NCI-H128 (cell line): ENCODE data around the gene EBI3.
"Not testable (repeated sequence)": the region's sequence is repeated elsewhere in the genome, so short reads cannot be mapped to it uniquely, and the experiment has no call there.

Source experiments
- DNase-seq: peaks from one replicate; lab custom pipeline; 2025; ENCODE audit not compliant: unreplicated experiment; lab: John Stamatoyannopoulos, UW

The EBI3 gene

DNA sequence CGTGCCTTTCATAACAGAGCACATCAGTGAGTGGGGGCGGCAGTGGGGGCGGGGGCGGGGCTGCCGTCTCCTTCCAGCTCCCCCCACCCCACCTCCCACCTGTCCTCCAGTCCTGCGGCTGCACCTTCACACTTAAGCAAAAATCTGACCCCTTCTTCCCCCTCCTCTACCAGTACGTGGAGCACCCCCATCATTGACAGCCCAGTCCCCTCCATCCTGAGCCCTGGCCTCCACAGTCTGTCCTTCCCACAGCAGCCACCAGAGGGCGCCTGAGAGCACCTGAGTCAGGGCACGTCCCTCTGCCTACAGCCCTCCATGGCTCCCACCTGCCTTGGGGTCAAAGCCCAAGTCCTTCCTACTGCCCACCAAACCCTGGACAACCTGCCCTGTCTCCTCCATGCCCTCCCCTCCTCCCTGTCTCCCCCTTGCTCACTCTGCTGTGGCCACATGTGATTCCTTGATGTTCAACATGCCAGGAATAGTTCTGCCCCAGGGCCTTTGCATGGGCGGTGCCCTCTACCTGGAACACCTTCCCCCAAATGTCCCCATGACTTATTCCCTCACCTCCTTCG is 4.0 kb downstream of the EBI3 start:
- DNase-seq = peak; percentile 31

DNA sequence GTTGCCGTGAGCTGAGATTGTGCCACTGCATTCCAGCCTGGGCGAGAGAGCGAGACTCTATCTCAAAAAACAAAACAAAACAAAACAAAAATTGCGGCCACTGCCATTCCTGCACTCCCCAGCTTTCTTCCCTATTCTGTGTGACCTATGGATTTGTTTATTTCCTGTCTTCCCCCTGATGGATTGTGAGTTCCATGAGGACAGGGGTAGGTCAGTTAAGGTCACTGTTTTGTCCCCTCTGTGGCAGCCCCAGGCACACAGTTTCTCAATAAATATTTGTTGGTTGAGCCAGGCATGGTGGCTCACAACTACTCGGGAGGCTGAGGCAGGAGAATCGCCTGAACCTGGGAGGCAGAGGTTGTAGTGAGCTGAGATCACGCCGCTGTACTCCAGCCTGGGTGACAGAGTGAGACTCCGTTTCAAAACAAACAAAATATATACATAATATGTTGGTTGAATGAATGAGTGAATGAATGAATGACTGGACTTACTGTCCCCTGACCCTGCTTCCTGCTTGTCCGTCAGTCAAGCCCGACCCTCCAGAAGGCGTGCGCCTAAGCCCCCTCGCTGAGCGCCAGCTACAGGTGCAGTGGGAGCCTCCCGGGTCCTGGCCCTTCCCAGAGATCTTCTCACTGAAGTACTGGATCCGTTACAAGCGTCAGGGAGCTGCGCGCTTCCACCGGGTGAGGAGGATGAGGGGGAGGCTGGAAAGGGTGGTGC is 5.0 kb downstream of the EBI3 start:
- no peak for DNase-seq

DNA sequence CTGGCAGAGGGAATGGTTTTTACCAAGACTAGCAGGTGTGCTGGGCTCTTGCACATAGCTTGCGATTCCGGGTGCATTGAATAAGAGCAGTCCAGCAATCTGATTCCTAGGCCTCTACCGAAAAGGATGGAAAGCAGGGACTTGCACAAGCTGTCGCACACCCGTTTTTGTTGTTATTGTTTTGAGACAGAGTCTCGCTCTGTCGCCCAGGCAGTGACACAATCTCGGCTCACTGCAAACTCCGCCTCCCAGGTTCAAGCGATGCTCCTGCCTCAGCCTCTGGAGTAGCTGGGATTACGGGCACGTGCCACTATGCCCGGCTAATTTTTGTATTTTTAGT is 5.5 kb downstream of the EBI3 start:
- no peak for DNase-seq

DNA sequence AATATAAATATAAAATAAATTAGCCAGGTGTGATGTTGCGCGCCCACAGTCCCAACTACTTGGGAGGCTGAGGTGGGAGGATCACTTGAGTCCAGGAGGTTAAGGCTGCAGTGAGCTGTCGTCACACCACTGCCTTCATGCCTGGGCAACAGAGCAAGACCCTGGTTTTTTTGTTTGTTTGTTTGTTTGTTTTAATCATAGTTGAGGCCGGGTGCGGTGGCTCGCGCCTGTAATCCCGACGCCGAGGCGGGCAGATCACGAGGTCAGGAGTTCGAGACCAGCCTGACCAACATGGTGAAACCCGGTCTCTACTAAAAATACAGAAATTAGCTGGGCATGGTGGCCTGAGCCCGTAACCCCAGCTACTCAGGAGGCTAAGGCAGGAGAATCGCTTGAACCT is 8.2 kb downstream of the EBI3 start:
- DNase-seq = not testable (repeated sequence)

DNA sequence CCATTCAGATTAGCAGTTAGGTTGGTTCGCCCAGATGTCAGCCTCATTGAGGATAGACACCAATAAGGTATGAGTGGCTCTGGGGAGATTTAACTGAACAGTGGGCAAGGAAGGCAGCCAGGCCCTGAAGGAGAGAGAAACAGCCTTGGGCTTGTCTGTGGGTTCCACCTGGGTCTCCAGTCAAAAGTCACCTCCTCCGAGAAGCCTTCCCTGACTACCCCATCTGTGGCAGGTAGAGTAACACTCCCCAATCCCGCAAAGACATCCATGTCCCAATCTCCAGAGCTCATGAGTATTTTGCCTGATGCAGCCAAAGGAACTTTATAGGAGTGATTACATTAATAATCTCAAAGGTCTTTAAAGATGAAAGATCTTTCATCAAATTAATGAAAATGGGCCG is 9.5 kb downstream of the EBI3 start:
- no peak for DNase-seq

DNA sequence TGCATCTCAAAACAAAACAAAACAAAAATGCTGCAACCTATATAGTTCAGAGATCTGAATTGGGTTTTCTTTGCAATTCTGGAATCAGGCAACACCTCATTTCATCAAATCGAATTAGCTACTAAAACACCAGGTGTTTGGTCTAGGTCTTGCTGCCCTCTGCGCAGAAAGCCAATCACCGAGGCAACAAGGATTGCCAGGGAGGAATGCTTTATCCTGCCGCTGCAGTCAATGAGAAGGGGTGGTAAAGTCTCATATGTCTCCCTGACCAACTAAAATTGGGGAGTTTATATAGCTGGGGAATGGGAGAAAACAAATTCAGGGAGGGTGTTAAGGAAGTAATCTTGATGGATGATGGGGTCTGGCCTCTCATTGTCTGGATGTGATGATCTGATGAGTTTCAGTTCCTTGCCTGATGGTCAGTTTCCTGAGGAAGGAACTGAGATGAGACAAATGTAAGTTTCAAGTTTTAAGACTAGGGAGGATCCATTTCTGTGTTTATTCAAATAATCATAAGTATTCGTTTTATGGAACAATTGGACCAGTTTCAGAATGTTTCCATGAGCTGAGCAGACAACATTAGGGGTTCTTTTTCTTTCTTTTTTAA is 12.6 kb downstream of the EBI3 start:
- no peak for DNase-seq

DNA sequence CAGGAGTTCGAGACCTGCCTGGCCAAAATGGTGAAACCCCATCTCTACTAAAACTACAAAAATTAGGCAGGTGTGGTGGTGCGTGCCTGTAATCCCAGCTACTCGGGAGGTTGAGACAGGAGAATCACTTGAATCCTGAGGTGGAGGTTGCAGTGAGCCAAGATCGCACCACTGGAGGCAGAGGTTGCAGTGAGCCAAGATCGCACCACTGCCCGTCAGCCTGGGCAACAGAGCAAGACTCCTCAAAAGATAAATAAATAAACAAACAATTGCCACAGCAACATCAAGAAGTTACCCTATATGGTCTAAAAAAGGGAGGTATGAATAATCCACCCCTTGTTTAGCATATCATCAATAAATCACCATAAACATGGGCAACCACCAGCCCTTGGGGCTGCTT is 16.6 kb downstream of the EBI3 start:
- DNase-seq = not testable (repeated sequence)

DNA sequence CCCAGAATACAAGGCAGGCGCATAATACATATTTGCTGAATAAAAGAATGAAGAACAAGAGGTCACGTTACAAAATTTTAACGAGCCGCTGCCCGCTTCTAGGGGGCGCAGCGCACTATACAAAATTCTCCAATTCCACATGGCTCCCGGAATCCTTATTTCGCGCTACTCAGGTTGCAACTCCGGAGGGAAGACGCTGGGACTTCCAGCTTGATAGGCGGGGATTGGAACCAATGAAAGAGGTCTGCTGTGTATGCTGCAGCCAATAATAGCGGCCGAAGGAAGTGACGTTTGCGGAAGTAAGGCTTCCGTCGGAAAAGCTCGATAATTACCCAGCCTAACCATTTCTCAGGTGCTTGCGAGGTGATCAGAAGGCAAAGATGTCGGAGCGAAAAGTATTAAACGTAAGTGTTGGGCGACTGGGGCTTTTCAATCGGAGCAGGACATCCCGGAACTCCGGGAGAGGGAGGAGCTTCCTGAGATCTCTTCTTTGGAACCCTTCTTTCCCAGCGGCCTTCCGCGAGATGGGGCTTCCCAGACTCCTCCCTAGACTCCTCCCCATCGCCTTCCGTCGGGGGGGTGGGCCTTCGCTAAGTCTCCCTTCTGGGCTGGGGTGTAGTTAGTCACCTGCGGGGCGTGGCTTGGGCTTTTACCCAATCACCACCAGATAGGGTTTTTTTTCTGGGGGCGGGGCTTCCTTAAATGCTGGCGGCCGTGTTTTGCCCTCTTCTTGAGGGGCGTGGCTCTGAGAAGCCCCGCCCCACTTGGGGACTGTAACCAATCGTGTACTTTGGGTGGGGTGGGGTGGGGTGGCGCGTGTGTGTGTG is 17.7 kb downstream of the EBI3 start, which contains the start of gene YJU2:
Gene YJU2, plus strand, starts transcription at position 314 of the 827 bp plus-strand sequence. Its CDS starts 67 bp downstream, at position 381.
- DNase-seq = peak; percentile 97

DNA sequence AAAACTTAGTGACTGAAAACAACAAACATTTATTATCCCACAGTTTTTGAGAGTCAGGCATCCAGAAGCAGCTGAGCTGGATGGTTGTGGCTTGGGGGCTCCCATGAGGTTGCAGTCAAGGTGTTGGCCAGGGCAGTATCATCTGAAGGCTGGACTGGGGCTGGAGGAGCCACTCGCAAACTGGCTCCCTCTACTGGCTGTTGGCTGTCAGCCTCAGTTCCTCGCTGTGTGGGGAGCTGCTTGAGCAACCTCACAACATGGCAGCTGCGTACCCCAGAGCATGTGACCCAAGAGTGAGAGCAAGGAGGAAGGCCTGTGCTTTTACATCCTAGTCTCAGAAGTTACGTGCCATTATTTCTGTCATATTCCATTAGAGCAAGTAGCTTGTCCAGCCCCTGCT is 27.2 kb downstream of the EBI3 start:
- DNase-seq = no peak

DNA sequence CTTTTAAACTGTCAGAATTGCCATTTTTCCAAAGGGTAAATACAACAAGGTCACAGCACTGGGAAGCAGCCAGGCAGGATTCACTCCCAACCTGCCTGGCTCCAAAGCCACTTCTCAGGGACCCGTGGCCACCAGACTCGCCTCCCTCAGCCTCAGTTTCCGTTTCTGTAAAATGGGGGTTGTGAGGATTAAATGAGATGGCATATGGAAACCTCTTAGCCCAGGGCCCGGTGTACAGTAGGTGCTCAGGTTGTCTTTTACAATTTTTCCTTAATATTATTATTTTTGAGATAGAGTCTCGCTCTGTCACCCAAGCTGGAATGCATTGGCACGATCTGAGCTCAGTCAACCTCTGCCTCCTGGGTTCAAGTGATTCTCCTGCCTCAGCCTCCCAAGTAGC is 27.7 kb downstream of the EBI3 start:
- no peak for DNase-seq

DNA sequence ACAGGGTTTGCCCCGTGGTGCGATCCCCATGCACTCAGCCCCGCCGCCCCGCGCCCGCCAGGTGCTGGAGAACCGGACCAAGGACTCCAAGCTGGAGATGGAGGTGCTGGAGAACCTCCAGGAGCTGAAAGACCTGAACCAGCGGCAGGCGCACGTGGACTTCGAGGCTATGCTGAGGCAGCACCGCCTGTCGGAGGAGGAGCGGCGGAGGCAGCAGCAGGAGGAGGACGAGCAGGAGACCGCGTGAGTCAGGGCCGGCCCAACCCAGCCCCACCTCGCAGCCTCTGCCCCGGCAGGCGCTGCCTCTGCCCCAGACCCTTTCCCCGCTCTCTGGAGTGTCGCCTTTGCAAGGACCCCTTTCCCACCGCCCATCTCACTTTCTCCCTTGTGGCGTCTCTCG is 28.9 kb downstream of the EBI3 start:
- no peak for DNase-seq

DNA sequence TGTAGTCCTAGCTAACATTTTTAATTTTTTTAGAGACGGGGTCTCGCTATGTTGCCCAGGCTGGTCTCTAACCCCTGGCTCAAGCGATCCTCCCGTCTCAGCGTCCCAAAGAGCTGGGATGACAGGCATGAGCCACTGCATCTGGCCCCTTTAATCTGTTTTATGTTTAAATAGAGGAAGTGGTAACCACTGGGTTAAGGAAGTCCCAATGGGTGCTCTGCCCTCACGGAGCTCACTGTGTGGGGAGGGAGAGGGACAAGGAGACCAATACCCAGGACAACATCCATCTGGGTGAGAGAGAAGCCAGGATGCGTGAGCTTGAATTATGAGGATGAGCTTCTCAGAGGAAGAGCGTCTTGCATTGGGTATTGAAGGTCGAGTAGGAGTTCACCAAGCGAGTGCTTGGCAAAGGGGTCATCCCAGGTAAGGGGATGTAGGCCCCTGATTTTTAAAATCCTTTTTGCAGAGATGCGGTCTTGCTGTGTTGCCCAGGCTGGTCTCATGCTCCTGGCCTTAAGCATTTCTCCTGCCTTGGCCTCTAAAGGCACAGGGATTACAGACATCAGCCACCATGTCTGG is 31.4 kb downstream of the EBI3 start:
- DNase-seq = no peak

DNA sequence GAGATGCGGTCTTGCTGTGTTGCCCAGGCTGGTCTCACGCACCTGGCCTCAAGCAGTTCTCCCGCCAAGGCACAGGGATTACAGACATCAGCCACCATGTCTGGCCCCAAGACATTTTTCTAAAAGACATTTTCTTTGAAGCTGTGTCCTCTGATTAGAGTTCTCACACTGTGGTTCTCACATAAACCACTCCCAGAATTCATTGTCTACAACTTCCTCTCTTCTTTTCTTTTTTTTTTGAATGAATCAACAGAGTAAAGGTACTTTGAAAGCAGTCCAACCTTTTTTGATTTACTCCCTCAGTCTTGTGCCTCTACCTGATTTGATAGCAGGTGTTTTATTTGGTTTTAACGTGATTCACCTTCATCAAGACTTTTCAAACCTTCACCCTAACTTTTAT is 35.5 kb downstream of the EBI3 start:
- DNase-seq = no peak

DNA sequence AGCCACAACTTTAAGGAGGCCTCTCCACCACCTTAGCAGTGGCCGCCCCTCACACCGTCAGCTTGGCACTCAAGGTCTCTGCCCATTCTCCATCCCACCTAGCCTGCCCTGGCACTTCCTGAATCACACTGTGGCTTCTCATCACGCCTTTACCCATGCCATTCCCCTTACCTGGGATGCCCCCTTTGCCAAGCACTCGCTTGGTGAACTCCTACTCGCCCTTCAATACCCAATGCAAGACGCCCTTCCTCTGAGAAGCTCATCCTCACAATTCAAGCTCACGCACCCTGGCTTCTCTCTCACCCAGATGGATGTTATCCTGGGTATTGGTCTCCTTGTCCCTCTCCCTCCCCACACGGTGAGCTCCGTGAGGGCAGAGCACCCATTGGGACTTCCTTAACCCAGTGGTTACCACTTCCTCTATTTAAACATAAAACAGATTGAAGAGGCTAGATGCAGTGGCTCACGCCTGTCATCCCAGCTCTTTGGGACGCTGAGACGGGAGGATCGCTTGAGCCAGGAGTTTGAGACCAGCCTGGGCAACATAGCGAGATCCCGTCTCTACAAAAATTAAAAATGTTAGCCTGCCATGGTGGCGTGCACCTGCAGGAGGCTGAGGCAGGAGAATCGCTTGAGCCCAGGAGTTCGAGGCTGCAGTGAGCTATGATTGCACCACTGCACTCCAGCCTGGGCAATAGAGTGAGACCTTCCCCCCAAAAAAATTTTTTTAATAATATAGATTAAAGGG is 37.1 kb downstream of the EBI3 start:
- no peak for DNase-seq

DNA sequence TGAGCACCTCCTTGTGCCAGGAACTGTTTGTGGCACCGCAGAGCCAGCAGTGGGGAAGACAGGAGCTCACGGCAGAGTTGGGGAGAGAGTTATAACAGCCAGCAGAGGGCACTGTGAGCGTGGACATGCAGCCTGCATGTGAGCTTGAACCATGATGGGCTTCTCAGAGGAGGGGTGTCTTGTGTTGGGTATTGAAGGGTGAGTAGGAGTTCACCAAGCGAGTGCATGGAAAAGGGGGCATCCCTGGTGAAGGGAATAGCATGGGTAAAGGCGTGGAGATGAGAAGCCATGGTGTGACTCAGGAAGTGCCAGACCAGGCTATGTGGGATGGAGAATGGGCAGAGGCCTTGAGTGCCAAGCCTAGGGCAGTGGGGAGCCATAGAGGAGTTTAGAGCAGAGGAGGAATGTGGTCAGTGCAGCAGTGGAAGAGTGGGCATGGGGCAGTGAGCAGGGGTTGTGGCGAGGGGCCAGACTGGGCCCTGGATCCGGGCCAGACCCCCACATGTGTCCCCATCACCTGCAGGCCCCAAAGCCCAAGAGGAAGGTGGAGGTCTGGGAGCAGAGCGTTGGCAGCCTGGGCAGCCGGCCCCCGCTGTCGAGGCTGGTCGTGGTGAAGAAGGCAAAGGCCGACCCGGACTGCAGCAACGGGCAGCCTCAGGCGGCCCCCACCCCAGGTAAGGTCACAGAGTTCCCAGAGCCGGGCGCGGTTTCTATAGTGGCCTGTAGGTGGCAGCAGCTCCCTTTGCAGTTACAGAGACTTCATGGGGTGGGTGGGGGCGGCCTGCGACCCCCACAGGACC is 38.0 kb downstream of the EBI3 start:
- DNase-seq = no peak

DNA sequence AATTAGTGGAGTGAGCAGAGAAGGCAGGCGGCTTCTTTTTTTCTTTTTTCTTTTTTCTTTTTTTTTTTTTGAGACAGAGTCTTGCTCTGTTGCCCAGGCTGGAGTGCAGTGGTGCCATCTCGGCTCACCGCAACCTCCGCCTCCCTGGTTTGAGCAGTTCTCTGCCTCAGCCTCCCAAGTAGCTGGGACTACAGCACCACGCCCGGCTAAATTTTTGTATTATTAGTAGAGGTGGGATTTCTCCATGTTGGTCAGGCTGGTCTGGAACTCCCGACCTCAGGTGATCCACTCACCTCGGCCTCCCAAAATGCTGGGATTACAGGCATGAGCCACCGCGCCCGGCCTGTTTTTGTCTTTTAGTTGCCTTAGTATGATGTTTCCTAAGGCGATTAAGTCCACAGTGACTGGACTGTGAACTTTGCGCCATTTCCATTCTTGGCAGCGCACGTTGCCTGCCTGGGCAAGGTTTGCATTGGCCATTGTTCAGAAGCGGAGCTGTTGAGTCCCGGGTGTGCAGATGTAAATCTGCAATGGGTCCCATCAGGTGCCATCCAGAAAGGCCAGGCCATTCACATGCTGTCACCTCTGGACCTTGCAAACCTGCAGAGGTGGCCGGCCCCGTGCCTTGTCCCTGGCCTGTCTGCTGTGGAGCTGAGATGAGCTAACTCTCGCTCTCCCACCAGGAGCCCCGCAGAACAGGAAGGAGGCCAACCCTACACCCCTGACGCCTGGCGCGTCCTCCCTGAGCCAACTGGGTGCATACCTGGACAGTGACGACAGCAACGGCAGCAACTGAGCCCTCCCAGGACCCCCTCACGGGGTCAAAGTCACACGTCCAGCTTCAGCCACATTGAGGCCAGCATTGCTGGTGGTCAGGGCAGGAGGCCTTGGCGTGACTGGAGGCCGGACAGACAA is 38.8 kb downstream of the EBI3 start:
- DNase-seq = no peak

DNA sequence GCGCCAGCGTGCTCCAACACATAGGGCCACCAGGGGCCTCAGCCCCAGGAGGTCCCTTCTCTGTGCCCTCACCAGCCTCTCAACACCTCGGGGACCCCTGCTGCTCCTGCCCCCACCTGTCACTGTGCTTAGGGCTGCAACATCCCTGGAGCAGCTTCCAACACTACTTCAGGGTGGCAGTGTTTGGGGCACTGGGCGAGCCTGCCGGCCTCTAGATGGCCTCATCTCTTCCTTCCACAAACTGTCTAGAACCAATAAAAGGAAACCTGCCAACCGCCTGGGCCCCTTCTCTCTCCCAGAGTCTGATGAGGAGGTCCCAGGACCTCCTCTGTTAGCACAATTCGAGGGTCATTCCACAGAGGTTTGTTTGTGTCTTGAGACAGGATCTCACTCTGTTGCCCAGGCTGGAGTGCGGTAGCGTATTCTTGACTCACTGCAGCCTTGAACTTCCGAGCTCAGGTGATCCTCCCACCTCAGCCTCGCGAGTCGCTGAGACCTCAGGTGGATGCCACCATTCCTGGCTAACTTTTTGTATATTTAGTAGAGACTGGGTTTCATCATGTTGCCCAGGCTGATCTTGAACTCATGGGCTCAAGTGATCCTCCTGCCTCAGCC is 39.6 kb downstream of the EBI3 start:
- no peak for DNase-seq

DNA sequence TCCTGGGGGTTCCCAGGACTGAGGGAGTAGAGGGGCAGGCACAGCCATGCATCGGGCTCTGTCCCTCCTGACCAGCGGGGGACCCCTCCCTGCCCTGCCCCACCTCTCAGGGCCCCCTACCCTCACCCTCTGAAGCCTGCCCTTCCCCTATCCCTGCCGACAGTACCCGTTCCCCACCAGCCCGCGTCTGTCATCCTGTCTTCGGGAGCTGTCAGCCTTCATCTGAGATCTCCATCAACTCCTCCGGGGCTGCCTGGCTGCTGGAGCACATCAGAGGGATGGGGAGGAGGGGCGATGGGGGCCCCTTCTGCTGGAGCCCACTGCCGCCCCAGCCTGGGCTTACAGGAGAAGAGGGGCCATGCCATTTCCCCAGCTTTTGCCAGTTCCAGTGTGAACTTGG is 43.6 kb downstream of the EBI3 start:
- no peak for DNase-seq

DNA sequence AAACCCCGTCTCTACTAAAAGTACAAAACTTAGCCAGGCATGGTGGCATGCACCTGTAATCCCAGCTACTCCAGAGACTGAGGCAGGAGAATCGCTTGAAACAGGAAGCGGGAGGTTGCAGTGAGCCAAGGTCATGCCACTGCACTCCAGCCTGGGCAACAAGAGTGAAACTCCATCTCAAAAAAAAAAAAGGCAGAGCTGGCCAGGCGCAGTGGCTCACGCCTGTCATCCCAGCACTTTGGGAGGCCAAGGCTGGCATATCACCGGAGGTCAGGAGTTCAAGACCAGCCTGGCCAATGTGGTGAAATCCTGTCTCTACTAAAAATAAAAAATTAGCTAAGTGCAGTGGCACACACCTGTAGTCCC is 45.0 kb downstream of the EBI3 start:
- not testable (repeated sequence) for DNase-seq
